ENCODE measurements around the gene AIF1L. TPM values are rescaled to one million over a fixed set of nuclear protein-coding genes. Genes with fewer than 3 reads are reported as not detected.

Gene AIF1L
- polyA plus RNA-seq, 1 donor (not counting 4 experiments of a cell fraction or from before 2014, with no cell fraction given), result 1.5 TPM

DNA sequence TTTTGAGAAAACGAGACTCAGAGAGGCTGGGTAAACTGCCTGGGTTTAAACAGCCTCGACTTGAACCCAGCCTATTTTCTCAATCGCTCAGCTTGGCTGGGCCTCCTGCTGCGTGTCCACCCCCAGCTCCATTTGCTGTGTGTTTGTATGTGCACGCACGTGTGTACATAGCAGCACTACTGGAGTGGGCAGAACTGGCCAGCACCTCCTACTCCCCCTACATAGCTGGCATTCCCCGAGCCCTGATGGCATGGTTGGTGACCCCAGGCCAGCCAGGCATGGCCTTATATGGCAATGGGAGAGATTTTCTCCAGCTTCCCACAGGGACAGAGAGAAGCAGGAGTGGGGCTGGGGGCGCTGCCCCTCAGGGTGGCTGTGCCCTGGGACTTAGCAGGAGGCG is 4.1 kb downstream of the AIF1L start:
- no peak overlapping the region for H3K9ac ChIP-seq (ENCODE audit: control insufficient read depth, extremely low read depth, insufficient read depth, low read length)
- H3K4me1 ChIP-seq (ENCODE audit: control insufficient read depth, extremely low read depth, insufficient read depth, low read length), result no peaks in the 10 kb centered on the region
- H4K20me1 ChIP-seq (ENCODE audit: control insufficient read depth, extremely low read depth, insufficient read depth, low read length), result no peaks in the 10 kb centered on the region
- no peak overlapping the region for H3K4me2 ChIP-seq (ENCODE audit: control insufficient read depth, extremely low read depth, insufficient read depth, low read depth, low read length)
- H3K4me3 ChIP-seq (ENCODE audit: control insufficient read depth in 2 of 3, extremely low read depth in 1 of 3, insufficient read depth in 2 of 3, low read depth in 1 of 3, low read length in 3 of 3), result no peak overlapping the region
- dilution Hi-C loops (cut with MboI; ENCODE audit: extremely low pct_ligation_motif_present, low sequenced_read_pairs), result no loop called here
- no peak for TF ChIP-seq EZH2 (IDR thresholded peaks at IDR 0.05; ENCODE audit: low read length)
- TF ChIP-seq, protein P1, sequence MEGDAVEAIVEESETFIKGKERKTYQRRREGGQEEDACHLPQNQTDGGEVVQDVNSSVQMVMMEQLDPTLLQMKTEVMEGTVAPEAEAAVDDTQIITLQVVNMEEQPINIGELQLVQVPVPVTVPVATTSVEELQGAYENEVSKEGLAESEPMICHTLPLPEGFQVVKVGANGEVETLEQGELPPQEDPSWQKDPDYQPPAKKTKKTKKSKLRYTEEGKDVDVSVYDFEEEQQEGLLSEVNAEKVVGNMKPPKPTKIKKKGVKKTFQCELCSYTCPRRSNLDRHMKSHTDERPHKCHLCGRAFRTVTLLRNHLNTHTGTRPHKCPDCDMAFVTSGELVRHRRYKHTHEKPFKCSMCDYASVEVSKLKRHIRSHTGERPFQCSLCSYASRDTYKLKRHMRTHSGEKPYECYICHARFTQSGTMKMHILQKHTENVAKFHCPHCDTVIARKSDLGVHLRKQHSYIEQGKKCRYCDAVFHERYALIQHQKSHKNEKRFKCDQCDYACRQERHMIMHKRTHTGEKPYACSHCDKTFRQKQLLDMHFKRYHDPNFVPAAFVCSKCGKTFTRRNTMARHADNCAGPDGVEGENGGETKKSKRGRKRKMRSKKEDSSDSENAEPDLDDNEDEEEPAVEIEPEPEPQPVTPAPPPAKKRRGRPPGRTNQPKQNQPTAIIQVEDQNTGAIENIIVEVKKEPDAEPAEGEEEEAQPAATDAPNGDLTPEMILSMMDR (optimal IDR thresholded peaks at IDR 0.05 in 1 of 3, IDR thresholded peaks at IDR 0.05 in 1 of 3, conservative IDR thresholded peaks at IDR 0.05 in 1 of 3; ENCODE audit: extremely low read depth in 1 of 3, insufficient read depth in 2 of 3, low read length in 3 of 3), result no peak
- no peak for DNase-seq (ENCODE audit: low read depth, low spot score)
- H3K27ac ChIP-seq (ENCODE audit: control insufficient read depth, insufficient read depth, low read length), result no peak overlapping the region
- H2AFZ ChIP-seq (ENCODE audit: control insufficient read depth, low read length), result no peak overlapping the region
- H3K27me3 ChIP-seq (ENCODE audit: control insufficient read depth, extremely low read depth, insufficient read depth, low read length), result peaks cover 33% of the 10 kb centered on the region
- no peaks in the 10 kb centered on the region for H3K9me1 ChIP-seq (ENCODE audit: control insufficient read depth, extremely low read depth, insufficient read depth, low read length)
- FAIRE-seq, result no peak
- H3K36me3 ChIP-seq (ENCODE audit: control insufficient read depth in 2 of 2, extremely low read depth in 1 of 2, insufficient read depth in 2 of 2, low read length in 2 of 2), result no peaks in the 10 kb centered on the region
- H3K9me3 ChIP-seq (ENCODE audit: control insufficient read depth, low read depth, low read length), result no peaks in the 10 kb centered on the region
- no peaks in the 10 kb centered on the region for H3K79me2 ChIP-seq (ENCODE audit: control insufficient read depth, insufficient read depth, low read length)

DNA sequence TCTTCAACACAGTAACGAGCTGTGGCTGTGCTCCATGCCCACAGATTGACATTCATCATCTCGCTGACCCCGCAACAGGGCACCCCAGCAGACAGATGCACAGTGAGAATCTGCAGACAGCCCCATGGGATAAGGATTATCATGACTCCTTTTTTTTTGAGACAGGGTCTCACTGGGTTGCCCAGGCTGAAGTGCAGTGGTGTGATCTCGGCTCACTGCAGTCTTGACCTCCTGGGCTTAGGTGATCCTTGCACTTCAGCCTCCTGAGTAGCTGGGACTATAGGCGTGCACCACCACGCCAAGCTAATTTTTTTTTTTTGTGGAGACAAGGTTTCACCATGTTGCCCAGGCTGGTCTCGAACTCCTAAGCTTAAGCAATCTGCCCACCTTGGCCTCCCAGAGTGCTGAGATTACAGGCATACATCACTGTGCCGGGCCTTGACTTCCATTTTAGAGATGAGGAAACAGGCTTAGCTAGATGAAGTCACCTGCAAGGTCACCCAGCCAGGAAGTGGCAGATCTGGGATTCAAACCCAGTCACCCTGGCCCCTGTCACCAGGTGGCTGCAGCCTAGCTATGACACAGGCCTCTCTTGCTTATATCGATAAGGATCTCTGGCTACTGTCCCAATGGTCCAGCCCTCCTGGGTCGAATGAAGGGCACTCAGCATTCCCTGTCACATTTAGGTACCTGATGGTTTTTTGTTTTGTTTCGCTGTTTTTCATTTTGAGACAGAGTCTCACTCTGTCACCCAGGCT is 5.1 kb downstream of the AIF1L start:
- H3K27ac ChIP-seq (ENCODE audit: control insufficient read depth, insufficient read depth, low read length), result no peak overlapping the region
- dilution Hi-C loops (cut with MboI; ENCODE audit: extremely low pct_ligation_motif_present, low sequenced_read_pairs), result no loop called here
- FAIRE-seq, result no peak
- no peak overlapping the region for H3K4me2 ChIP-seq (ENCODE audit: control insufficient read depth, extremely low read depth, insufficient read depth, low read depth, low read length)
- peaks cover 25% of the 10 kb centered on the region for H3K27me3 ChIP-seq (ENCODE audit: control insufficient read depth, extremely low read depth, insufficient read depth, low read length)
- no peak overlapping the region for H3K4me3 ChIP-seq (ENCODE audit: control insufficient read depth in 2 of 3, extremely low read depth in 1 of 3, insufficient read depth in 2 of 3, low read depth in 1 of 3, low read length in 3 of 3)
- no peaks in the 10 kb centered on the region for H3K9me1 ChIP-seq (ENCODE audit: control insufficient read depth, extremely low read depth, insufficient read depth, low read length)
- no peaks in the 10 kb centered on the region for H4K20me1 ChIP-seq (ENCODE audit: control insufficient read depth, extremely low read depth, insufficient read depth, low read length)
- TF ChIP-seq, protein P1 (optimal IDR thresholded peaks at IDR 0.05 in 1 of 3, IDR thresholded peaks at IDR 0.05 in 1 of 3, conservative IDR thresholded peaks at IDR 0.05 in 1 of 3; ENCODE audit: extremely low read depth in 1 of 3, insufficient read depth in 2 of 3, low read length in 3 of 3), result no peak
- TF ChIP-seq EZH2 (IDR thresholded peaks at IDR 0.05; ENCODE audit: low read length), result no peak
- no peaks in the 10 kb centered on the region for H3K9me3 ChIP-seq (ENCODE audit: control insufficient read depth, low read depth, low read length)
- no peaks in the 10 kb centered on the region for H3K79me2 ChIP-seq (ENCODE audit: control insufficient read depth, insufficient read depth, low read length)
- H3K4me1 ChIP-seq (ENCODE audit: control insufficient read depth, extremely low read depth, insufficient read depth, low read length), result no peaks in the 10 kb centered on the region
- H3K9ac ChIP-seq (ENCODE audit: control insufficient read depth, extremely low read depth, insufficient read depth, low read length), result no peak overlapping the region
- no peak overlapping the region for H2AFZ ChIP-seq (ENCODE audit: control insufficient read depth, low read length)
- no peaks in the 10 kb centered on the region for H3K36me3 ChIP-seq (ENCODE audit: control insufficient read depth in 2 of 2, extremely low read depth in 1 of 2, insufficient read depth in 2 of 2, low read length in 2 of 2)
- DNase-seq (ENCODE audit: low read depth, low spot score), result no peak
